ENCODE results near the gene RYR2.

GRCh38 chr1:237838904-237839534, 797.0 kb downstream of the RYR2 start:
- TF ChIP-seq EP300 (IDR thresholded peaks at IDR 0.05) (no peak), POLR2A (IDR thresholded peaks at IDR 0.05) (no peak)

All from tibial nerve (tissue), 3 donors.